ENCODE measurements around the gene FTO. TPM values are rescaled to one million over a fixed set of nuclear protein-coding genes. Genes with fewer than 3 reads are reported as not detected.

FTO gene
- total RNA-seq, 1 donor from 2014 or later: 196 TPM

- DNase-seq (ENCODE audit: low read depth): no peak
Observed at GRCh38 chr16:54121539-54122295, 417.8 kb downstream of the FTO start.

DNA sequence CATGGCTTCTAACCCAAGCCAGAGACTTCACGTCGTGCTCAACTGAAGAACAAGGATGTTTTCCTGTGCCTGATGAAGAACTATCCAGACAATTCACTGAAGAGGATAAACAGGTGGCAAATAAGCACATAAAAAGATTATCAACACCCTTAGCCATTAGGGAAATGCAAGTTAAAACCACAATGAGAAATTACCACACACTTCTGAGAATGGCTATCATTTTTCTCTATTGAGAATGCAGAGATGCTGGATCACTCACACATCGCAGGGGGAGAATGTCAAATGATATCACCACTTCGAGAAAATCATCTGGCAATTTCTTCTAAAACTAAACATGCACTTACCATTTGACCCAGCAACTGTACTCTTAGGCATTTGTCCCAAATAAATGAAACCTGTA is 419.8 kb downstream of the FTO start:
- no peak for DNase-seq (ENCODE audit: low read depth)

DNA sequence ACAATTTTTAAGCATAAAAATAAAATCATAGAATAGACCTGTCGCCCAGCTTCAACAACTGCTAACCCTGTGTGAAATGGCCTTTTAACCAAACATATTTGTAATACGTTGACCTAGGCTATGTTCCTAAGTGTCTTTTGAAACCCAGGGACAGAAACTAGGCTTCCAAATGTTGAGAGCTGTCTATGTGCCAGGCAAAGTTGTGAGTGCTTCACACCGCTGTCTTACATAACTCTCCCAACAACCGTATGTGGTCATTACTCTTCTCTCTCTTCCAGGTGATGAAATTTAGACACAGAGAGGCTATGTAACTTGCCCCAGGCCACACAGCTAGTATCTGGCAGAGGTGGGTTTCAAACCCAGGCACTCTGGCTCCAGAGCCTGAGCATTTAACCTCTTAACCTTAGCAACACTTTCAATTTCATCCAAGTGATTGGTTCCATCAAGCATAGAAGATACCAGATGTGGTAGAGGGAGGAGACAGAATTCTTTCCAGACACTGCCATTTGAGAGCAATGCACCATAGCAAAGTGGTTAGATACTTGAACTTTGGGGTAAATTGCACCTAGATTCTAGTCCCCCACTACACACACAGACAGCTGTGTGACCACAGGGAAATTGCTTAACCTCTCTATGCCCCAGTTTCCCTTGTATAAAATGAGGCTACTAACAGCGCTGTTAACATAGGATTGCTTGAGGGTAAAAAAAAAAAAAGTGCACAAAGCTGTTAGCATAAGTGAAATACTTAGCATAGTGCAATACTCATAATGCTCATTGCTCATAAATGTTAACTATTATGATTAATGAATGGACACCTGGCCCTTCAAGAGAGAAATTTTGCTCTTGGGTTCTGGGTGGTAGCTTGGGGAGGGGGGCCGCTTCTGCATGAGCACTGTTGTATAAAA is 422.0 kb downstream of the FTO start:
- DNase-seq (ENCODE audit: low read depth): no peak

DNA sequence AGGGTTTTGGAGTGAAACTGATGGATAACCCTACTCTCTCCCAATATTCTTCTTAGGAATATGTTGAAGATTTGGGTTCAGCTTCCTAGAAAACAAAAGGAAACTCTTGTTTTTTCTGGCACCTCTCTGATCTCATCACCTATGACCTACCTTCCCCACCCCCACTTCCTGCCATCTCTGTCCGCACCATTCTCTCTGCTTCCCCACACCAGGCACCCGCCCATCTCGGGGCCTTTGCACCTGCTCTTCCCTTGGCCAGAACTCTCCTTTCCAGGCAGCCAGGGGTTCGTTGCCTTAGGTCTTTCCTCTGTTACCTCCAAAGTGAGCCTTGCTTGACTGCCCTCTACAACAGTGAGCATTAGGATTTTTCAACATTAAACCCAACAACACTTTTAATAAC is 423.0 kb downstream of the FTO start:
- no peak for DNase-seq (ENCODE audit: low read depth)

- DNase-seq (ENCODE audit: low read depth): no peak
Observed at GRCh38 chr16:54128629-54129234, 424.8 kb downstream of the FTO start.

- DNase-seq (ENCODE audit: low read depth): no peak
Observed at GRCh38 chr16:54129810-54130209, 425.9 kb downstream of the FTO start.

DNA sequence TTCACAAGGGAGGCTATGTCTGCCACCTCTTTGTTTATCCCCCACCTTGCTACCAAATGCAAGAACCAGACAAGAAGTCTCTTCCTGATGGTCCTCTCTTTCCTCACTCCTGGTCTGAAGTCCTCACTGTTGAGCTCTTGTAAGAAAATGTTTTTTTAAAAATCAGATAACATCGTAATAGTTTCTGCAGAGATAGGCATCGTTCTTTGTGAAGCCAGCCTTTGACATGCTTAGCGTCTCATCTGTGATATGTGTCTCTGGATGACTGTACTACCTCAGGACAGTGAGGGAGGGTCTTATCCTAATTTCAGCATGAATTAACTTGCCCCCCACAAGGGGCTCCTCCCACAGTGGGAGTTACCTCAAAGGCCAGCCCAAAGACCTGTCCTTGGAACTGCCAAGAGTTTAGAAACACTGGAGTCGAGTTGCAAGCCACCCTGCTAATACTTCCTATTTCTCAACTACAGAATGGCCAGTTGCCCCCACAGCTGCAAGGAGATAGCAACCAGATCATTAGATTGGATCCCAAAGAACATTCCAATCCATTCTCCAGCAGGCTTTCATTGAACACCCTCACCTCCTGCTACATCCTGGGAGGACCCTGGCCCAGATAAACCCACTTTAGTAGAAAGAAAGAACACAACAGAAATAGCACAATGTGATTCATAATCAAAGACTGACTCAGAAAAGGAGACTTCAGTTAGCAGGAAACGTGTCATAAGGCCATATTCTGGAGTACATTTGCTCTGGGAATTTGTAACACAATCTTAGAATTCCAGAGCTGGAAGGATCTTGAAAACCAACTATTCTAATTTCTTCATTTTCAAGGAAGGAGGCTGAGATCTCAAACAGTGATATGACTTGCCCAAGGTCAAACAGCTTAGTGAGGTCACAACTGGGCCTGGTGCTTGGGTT is 431.7 kb downstream of the FTO start:
- peak; percentile 72 for DNase-seq (ENCODE audit: low read depth)

DNA sequence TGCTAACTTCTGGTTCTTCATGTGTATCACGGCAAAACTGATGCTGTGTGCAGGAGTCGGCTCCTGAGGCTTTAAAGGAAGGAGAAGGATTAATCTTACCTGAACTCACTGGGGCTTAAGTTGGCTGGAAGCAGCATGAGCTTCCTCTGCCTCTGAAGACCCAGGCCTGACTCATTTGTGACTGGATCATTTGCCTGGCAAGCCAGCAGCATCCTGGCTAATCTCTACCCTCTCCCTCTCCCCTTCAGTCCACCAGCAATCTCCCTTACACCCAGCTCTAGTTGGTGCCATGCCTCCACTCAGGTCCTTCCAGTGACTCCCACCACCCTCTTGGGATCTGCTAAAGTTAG is 432.3 kb downstream of the FTO start:
- peak; percentile 29 for DNase-seq (ENCODE audit: low read depth)

DNA sequence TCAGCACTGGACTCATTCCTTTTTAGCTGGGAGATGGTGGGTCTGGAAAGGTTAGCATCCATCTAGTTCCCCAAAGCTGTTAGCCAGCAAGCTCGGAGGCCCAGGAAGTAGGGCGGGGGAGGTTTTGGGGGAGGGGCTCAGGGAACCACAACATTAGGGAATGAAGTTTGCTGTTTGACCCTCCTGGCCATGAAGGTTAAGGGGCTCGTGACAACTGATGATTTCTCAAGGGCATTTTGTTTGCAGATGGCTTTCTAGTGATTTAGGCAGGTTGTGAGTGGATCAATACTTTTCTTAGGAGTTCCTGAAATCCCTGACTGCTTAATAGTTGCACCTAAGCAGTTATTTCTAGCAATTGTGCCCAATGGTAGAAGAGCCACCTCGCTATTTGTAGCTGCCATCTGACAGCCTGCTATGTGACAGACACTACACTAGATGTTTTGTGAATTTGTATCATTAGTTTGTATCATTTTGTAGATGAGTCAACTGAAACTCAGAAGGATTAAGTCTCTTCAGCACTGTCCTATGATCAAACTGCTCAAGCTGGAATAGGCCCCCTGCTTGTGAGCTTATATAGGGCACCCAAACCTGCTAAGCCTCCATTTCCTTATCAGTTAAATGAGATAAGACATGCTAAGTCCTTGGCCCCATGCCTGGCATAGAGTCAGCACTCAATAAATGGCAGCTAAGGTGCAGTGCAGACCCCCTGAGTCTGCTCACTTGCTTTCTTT is 436.3 kb downstream of the FTO start:
- no peak for DNase-seq (ENCODE audit: low read depth)

DNA sequence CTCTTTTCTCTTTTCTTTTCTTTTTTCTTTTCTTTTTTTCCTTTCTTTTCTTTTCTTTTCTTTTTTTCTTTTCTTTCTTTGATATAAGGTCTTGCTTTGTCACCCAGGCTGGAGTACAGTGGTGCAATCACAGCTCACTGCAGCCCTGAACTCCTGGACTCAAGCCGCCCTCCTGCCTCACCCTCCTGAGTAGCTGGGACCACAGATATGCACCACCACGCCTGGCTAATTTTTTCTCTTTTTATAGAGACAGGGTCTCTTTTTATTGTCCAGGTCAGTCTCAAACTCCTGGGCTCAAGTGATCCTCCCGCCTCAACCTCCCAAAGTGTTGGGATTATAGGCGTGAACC is 436.8 kb downstream of the FTO start:
- no peak for DNase-seq (ENCODE audit: low read depth)

DNA sequence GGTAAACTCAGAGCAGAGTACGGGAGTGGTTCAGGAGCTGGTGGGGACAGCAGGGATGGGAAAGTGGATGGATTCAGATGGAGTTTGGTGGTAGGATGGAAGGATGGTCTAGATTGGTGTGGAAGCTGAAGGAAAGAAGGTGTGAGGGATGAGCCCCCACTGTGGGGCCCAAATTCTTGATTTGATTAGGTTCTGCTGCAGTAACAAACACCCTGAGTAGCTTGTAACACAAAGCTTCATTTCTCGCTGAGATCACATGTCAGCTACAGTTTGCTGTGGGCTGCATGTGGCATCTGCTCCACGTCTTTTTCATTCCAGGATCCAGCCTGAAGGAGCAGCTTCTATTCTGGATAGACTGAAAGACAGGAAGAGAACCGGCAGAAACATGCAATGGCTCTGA is 438.8 kb downstream of the FTO start:
- no peak for DNase-seq (ENCODE audit: low read depth)

GRCh38 chr16:54143410-54143809 is 439.5 kb downstream of the FTO start:
- DNase-seq (ENCODE audit: low read depth): no peak

DNA sequence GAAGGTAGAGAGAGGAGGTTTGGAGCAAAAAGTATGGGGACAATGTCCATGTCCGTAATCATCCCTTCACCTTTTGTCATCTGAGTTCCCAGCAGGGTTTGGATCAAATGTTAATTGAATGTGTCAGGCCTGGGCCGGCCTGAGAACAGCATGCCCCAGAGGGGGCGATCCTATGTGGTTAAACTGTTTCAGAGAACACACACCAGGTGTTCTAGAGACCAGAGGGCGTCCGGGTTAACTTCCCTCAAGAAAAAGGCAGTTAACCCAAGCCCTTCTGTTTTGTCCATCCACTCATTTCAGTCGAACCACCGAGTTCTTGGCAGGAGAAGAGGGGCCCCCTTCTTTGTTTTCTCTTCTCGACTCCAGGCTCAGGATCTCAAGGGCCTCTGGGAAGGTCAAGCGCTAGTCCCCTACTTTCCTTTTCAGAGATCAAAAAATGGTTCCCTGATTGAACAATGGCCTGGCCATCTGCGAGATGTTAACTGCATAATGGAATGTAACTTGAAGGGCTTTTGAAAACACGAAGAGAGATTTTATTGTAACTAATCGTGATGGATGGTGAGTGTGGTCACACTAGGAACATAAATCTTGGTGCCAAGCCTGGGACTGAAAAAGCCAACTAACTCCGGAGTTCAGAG is 440.1 kb downstream of the FTO start:
- no peak for DNase-seq (ENCODE audit: low read depth)

GRCh38 chr16:54144572-54144947 is 440.6 kb downstream of the FTO start:
- no peak for DNase-seq (ENCODE audit: low read depth)

DNA sequence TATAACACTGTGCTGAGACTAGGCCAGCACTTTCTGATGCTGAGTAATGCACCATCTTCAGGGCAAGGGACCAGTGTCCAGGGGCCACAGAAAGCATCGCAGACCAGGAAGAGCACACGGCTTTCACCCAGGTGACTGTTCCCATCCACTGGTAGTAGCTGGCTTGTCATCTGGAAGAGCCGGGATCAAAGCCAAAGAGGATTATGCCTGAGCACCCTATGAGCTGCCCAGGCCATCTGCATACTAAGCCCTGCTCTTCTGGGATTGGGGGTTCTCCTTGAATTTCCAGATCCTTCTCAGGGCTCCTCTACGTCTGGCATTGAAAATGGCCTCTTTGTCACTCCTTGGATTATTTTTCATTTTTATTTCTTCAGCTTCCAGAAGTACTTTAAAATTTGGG is 441.9 kb downstream of the FTO start:
- no peak for DNase-seq (ENCODE audit: low read depth)

GRCh38 chr16:54148974-54149373 is 445.0 kb downstream of the FTO start:
- DNase-seq (ENCODE audit: low read depth): no peak

DNA sequence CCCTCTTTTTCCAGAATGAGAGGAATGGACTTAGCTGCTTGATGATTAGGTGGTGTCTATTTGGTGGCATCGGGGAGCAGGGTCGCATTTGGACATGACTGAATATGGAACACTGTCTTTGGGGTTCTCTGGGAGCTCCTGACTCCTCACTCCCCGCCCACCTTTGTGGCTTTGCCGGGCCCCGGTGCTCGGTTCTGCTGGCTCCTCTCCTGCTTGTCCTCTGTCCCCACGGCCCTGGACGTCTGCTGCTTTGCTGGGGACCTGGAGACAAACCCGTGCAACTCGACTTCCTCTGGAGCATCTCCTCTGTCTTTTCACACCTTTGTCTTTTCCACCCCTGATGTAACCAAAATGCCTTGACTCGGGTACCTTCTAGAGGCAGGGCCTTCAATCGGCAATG is 446.9 kb downstream of the FTO start:
- no peak for DNase-seq (ENCODE audit: low read depth)

- no peak for DNase-seq (ENCODE audit: low read depth)
Observed at GRCh38 chr16:54152362-54153239, 448.6 kb downstream of the FTO start.

GRCh38 chr16:54153240-54153934 is 449.4 kb downstream of the FTO start:
- DNase-seq (ENCODE audit: low read depth): no peak
